SJCRH30 (cell line): ENCODE data around the gene DNAJC9. TPM values are rescaled to one million over a fixed set of nuclear protein-coding genes. Genes with fewer than 3 reads are reported as not detected.

Source experiments
- DNase-seq, 2 experiments: peaks; one replicate each; pipeline ENCODE4 v3.0.0-alpha.2; 2015 to 2020
- H3K27ac ChIP-seq: fragments of 250-450 bp; sonication (Bioruptor Pico); 2 replicates; pipeline ENCODE4 v1.5.1; 2020; ENCODE audit warnings: mild to moderate bottlenecking, moderate library complexity
- H3K27me3 ChIP-seq: fragments of 250-450 bp; sonication (Bioruptor Pico); 2 replicates; pipeline ENCODE4 v1.5.1; 2020; ENCODE audit warnings: mild to moderate bottlenecking, moderate library complexity
- H3K36me3 ChIP-seq: fragments of 250-450 bp; sonication (Bioruptor Pico); 2 replicates; pipeline ENCODE4 v1.5.1; 2020; ENCODE audit warnings: mild to moderate bottlenecking, moderate library complexity
- H3K4me1 ChIP-seq: fragments of 250-450 bp; sonication (Bioruptor Pico); 2 replicates; pipeline ENCODE4 v1.5.1; 2020; ENCODE audit warnings: mild to moderate bottlenecking, moderate library complexity
- H3K4me3 ChIP-seq: fragments of 250-450 bp; sonication (Bioruptor Pico); 2 replicates; pipeline ENCODE4 v1.5.1; 2020; ENCODE audit warnings: mild to moderate bottlenecking, moderate library complexity
- H3K9me3 ChIP-seq: fragments of 250-450 bp; sonication (Bioruptor Pico); replicated peaks from 2 replicates; pipeline ENCODE4 v1.5.1; 2020; ENCODE audit warnings: mild to moderate bottlenecking, moderate library complexity
- total RNA-seq: library from RNA; depleted of rRNA; stranded (reverse); fragments of >200 nt; shearing (Covaris generic); gene quantifications from 2 replicates; pipeline ENCODE4 v1.2.3, GENCODE V29; 2014

DNAJC9 gene
- total RNA-seq, 1 experiment from 2014 or later: 70.0 TPM

- no peak overlapping the region for H3K4me3 ChIP-seq
- H3K27ac ChIP-seq: no peak overlapping the region
- H3K27me3 ChIP-seq: no peaks in the 10 kb centered on the region
- peaks cover 2% of the 10 kb centered on the region; the same call in 1 of the 2 replicates for H3K9me3 ChIP-seq
- no peak for DNase-seq
- H3K36me3 ChIP-seq: no peaks in the 10 kb centered on the region
- H3K4me1 ChIP-seq: no peaks in the 10 kb centered on the region
These were observed 26.1 kb downstream of the DNAJC9 start for GRCh38 chr10:73220989-73221388.

GRCh38 chr10:73219384-73219783 is 27.7 kb downstream of the DNAJC9 start:
- no peak for DNase-seq

GRCh38 chr10:73218431-73219191 is 28.4 kb downstream of the DNAJC9 start:
- Histone ChIP-seq H3K9me3 (0 out of 2 replicates have a peak, but pooled peaks cover 3% of the 10 kb centered on the region), H3K27me3 (no peaks in the 10 kb centered on the region), H3K27ac (no peak overlapping the region), H3K4me3 (no peak overlapping the region), H3K4me1 (no peaks in the 10 kb centered on the region), H3K36me3 (no peaks in the 10 kb centered on the region)
- peak in 1 of 2 experiments; percentile 51 for DNase-seq

More at GRCh38 chr10:73219384-73219783, 27.7 kb downstream of the DNAJC9 start:
- Histone ChIP-seq H3K27me3 (no peaks in the 10 kb centered on the region), H3K36me3 (no peaks in the 10 kb centered on the region), H3K4me1 (no peaks in the 10 kb centered on the region), H3K4me3 (no peak overlapping the region), H3K9me3 (0 out of 2 replicates have a peak, but pooled peaks cover 3% of the 10 kb centered on the region), H3K27ac (no peak overlapping the region)

- no peak for DNase-seq
These were observed 29.4 kb downstream of the DNAJC9 start for GRCh38 chr10:73217628-73218027.

GRCh38 chr10:73215749-73216148 is 31.3 kb downstream of the DNAJC9 start:
- no peaks in the 10 kb centered on the region for H3K4me1 ChIP-seq
- H3K27ac ChIP-seq: no peak overlapping the region
- H3K36me3 ChIP-seq: no peaks in the 10 kb centered on the region
- no peak overlapping the region for H3K4me3 ChIP-seq
- H3K9me3 ChIP-seq: 0 out of 2 replicates have a peak, but pooled peaks cover 3% of the 10 kb centered on the region
- H3K27me3 ChIP-seq: no peaks in the 10 kb centered on the region
- no peak for DNase-seq

More at GRCh38 chr10:73217628-73218027, 29.4 kb downstream of the DNAJC9 start:
- no peaks in the 10 kb centered on the region for H3K36me3 ChIP-seq
- H3K4me3 ChIP-seq: no peak overlapping the region
- H3K9me3 ChIP-seq: 0 out of 2 replicates have a peak, but pooled peaks cover 3% of the 10 kb centered on the region
- no peaks in the 10 kb centered on the region for H3K27me3 ChIP-seq
- no peaks in the 10 kb centered on the region for H3K4me1 ChIP-seq
- no peak overlapping the region for H3K27ac ChIP-seq

GRCh38 chr10:73211106-73211811 is 35.8 kb downstream of the DNAJC9 start:
- H3K27me3 ChIP-seq: no peaks in the 10 kb centered on the region

GRCh38 chr10:73210395-73211105 is 36.5 kb downstream of the DNAJC9 start:
- no peaks in the 10 kb centered on the region for H3K9me3 ChIP-seq
- no peak for DNase-seq

More at GRCh38 chr10:73211106-73211811, 35.8 kb downstream of the DNAJC9 start:
- no peak for DNase-seq
- Histone ChIP-seq H3K27ac (no peak overlapping the region), H3K9me3 (0 out of 2 replicates have a peak, but pooled peaks cover 3% of the 10 kb centered on the region), H3K4me3 (no peak overlapping the region), H3K4me1 (no peaks in the 10 kb centered on the region), H3K36me3 (no peaks in the 10 kb centered on the region)

GRCh38 chr10:73209705-73210104 is 37.4 kb downstream of the DNAJC9 start:
- H3K36me3 ChIP-seq: no peaks in the 10 kb centered on the region
- H3K4me3 ChIP-seq: no peak overlapping the region
- no peak for DNase-seq
- H3K27ac ChIP-seq: no peak overlapping the region
- H3K9me3 ChIP-seq: 0 out of 2 replicates have a peak, but pooled peaks cover 3% of the 10 kb centered on the region
- H3K4me1 ChIP-seq: no peaks in the 10 kb centered on the region
- no peaks in the 10 kb centered on the region for H3K27me3 ChIP-seq

More at GRCh38 chr10:73210395-73211105, 36.5 kb downstream of the DNAJC9 start:
- H3K27ac ChIP-seq: no peak overlapping the region
- H3K36me3 ChIP-seq: no peaks in the 10 kb centered on the region
- H3K4me1 ChIP-seq: no peaks in the 10 kb centered on the region
- no peaks in the 10 kb centered on the region for H3K27me3 ChIP-seq
- no peak overlapping the region for H3K4me3 ChIP-seq

- Histone ChIP-seq H3K4me3 (no peak overlapping the region), H3K4me1 (no peaks in the 10 kb centered on the region), H3K27ac (no peak overlapping the region), H3K27me3 (no peaks in the 10 kb centered on the region), H3K36me3 (no peaks in the 10 kb centered on the region), H3K9me3 (0 out of 2 replicates have a peak, but pooled peaks cover 3% of the 10 kb centered on the region)
- DNase-seq: no peak
These were observed 39.2 kb downstream of the DNAJC9 start for GRCh38 chr10:73207883-73208282.

- no peak for DNase-seq
- Histone ChIP-seq H3K9me3 (0 out of 2 replicates have a peak, but pooled peaks cover 3% of the 10 kb centered on the region), H3K4me3 (no peak overlapping the region), H3K27ac (no peak overlapping the region), H3K27me3 (no peaks in the 10 kb centered on the region), H3K36me3 (no peaks in the 10 kb centered on the region), H3K4me1 (no peaks in the 10 kb centered on the region)
These were observed 40.7 kb downstream of the DNAJC9 start for GRCh38 chr10:73206385-73206784.

- Histone ChIP-seq H3K27ac (no peak overlapping the region), H3K27me3 (no peaks in the 10 kb centered on the region), H3K36me3 (no peaks in the 10 kb centered on the region), H3K4me1 (no peaks in the 10 kb centered on the region), H3K9me3 (0 out of 2 replicates have a peak, but pooled peaks cover 3% of the 10 kb centered on the region), H3K4me3 (no peak overlapping the region)
- no peak for DNase-seq
These were observed 41.2 kb downstream of the DNAJC9 start for GRCh38 chr10:73205890-73206289.

- Histone ChIP-seq H3K36me3 (no peaks in the 10 kb centered on the region), H3K4me3 (no peak overlapping the region), H3K27ac (no peak overlapping the region), H3K4me1 (no peaks in the 10 kb centered on the region), H3K9me3 (0 out of 2 replicates have a peak, but pooled peaks cover 3% of the 10 kb centered on the region), H3K27me3 (no peaks in the 10 kb centered on the region)
- DNase-seq: no peak
These were observed 42.0 kb downstream of the DNAJC9 start for GRCh38 chr10:73205081-73205480.
